ENCODE measurements around the gene TRIM66. TPM values are rescaled to one million over a fixed set of nuclear protein-coding genes. Genes with fewer than 3 reads are reported as not detected.

Gene TRIM66
- total and polyA plus RNA-seq, 2 of the 8 experiments (the other 6 are each of a cell fraction or from before 2014, with no cell fraction given), result 3.1 to 3.5 TPM

- TF ChIP-seq BACH1 (IDR thresholded peaks at IDR 0.05; ENCODE audit: low read length) (no peak), GTF2F1 (IDR thresholded peaks at IDR 0.05; ENCODE audit: borderline replicate concordance, low read depth, low read length) (no peak), NANOG (IDR thresholded peaks at IDR 0.05; ENCODE audit: insufficient read depth, low read depth, low read length, poor library complexity, severe bottlenecking) (no peak)
Observed at GRCh38 chr11:8720352-8720751, 37.9 kb upstream of the TRIM66 start (continued).
